H9 (cell line): ENCODE measurements around the gene RELB. TPM values are rescaled to one million over a fixed set of nuclear protein-coding genes. Genes with fewer than 3 reads are reported as not detected.

Experiments used
- DNase-seq: peaks from one replicate; pipeline ENCODE4 v3.0.0-alpha.2; 2017
- H2AFZ ChIP-seq: one replicate; pipeline ENCODE4 v1.6.1; 2013; ENCODE audit warnings: mild to moderate bottlenecking, low read length, control low read depth, moderate library complexity
- H2AK5ac ChIP-seq: 2 replicates; pipeline ENCODE4 v1.6.1; 2013; ENCODE audit warnings: low read length, control low read depth, mixed read lengths; ENCODE audit not compliant: insufficient read length
- H2BK120ac ChIP-seq: one replicate; pipeline ENCODE4 v1.6.1; 2013; ENCODE audit warnings: low read depth, mild to moderate bottlenecking, low read length, control low read depth, inconsistent platforms; ENCODE audit not compliant: poor library complexity, severe bottlenecking
- H2BK12ac ChIP-seq: 2 replicates; pipeline ENCODE4 v1.6.1; 2013; ENCODE audit warnings: low read length, control low read depth, mixed read lengths, low read depth; ENCODE audit not compliant: insufficient read length
- H2BK15ac ChIP-seq: 2 replicates; pipeline ENCODE4 v1.6.1; 2013; ENCODE audit warnings: low read depth, low read length, control low read depth
- H2BK20ac ChIP-seq: one replicate; pipeline ENCODE4 v1.6.1; 2013; ENCODE audit warnings: low read depth, mild to moderate bottlenecking, low read length, control low read depth, inconsistent platforms; ENCODE audit not compliant: poor library complexity, severe bottlenecking
- H2BK5ac ChIP-seq: 2 replicates; pipeline ENCODE4 v1.6.1; 2013; ENCODE audit warnings: low read length, control low read depth, mixed read lengths; ENCODE audit not compliant: insufficient read length
- H3K14ac ChIP-seq: 2 replicates; pipeline ENCODE4 v1.6.1; 2013; ENCODE audit warnings: low read length, control low read depth; ENCODE audit not compliant: insufficient read depth
- H3K18ac ChIP-seq: 2 replicates; pipeline ENCODE4 v1.6.1; 2013; ENCODE audit warnings: low read depth, mild to moderate bottlenecking, mixed read lengths, low read length, control low read depth; ENCODE audit not compliant: insufficient read length
- H3K23ac ChIP-seq: 2 replicates; pipeline ENCODE4 v1.6.1; 2013; ENCODE audit warnings: low read length, control low read depth, mixed read lengths, low read depth; ENCODE audit not compliant: insufficient read length
- H3K23me2 ChIP-seq: 2 replicates; pipeline ENCODE4 v1.6.1; 2013; ENCODE audit warnings: low read depth, mild to moderate bottlenecking, mixed read lengths, low read length, control low read depth; ENCODE audit not compliant: insufficient read length, poor library complexity, severe bottlenecking
- H3K27ac ChIP-seq: 2 replicates; pipeline ENCODE4 v1.5.1; 2013; ENCODE audit warnings: low read length, control low read depth, mixed read lengths, low read depth; ENCODE audit not compliant: insufficient read length
- H3K27me3 ChIP-seq: 2 replicates; pipeline ENCODE4 v1.6.1; 2013; ENCODE audit warnings: low read length, control low read depth, inconsistent platforms; ENCODE audit not compliant: insufficient read depth
- H3K4ac ChIP-seq: 2 replicates; pipeline ENCODE4 v1.6.1; 2013; ENCODE audit warnings: low read depth, mild to moderate bottlenecking, control low read depth, inconsistent platforms, low read length, moderate library complexity
- H3K4me1 ChIP-seq: 2 replicates; pipeline ENCODE4 v1.6.1; 2013; ENCODE audit warnings: low read length, control low read depth, inconsistent platforms; ENCODE audit not compliant: insufficient read depth
- H3K4me2 ChIP-seq: 2 replicates; pipeline ENCODE4 v1.6.1; 2013; ENCODE audit warnings: low read length, control low read depth, mixed read lengths; ENCODE audit not compliant: insufficient read length, insufficient read depth
- H3K56ac ChIP-seq: 2 replicates; pipeline ENCODE4 v1.6.1; 2013; ENCODE audit warnings: low read depth, mild to moderate bottlenecking, mixed read lengths, low read length, control low read depth; ENCODE audit not compliant: insufficient read length
- H3K79me1 ChIP-seq: 2 replicates; pipeline ENCODE4 v1.6.1; 2013; ENCODE audit warnings: low read depth, mild to moderate bottlenecking, moderate library complexity, low read length, control low read depth, inconsistent platforms; ENCODE audit not compliant: insufficient read depth, poor library complexity, severe bottlenecking
- H3K79me2 ChIP-seq: 2 replicates; pipeline ENCODE4 v1.6.1; 2013; ENCODE audit warnings: low read length, control low read depth, inconsistent platforms; ENCODE audit not compliant: insufficient read depth
- H3K9ac ChIP-seq: 2 replicates; pipeline ENCODE4 v1.6.1; 2013; ENCODE audit warnings: low read length, control low read depth, mixed read lengths; ENCODE audit not compliant: insufficient read length; ENCODE audit errors: extremely low read depth
- H3K9me3 ChIP-seq: one replicate; pipeline ENCODE4 v1.6.1; 2013; ENCODE audit warnings: low read depth, low read length, inconsistent platforms; ENCODE audit not compliant: control insufficient read depth
- H3T11ph ChIP-seq: one replicate; pipeline ENCODE4 v1.6.1; 2013; ENCODE audit warnings: mild to moderate bottlenecking, low read length, control low read depth, inconsistent platforms
- H4K20me1 ChIP-seq: one replicate; pipeline ENCODE4 v1.6.1; 2013; ENCODE audit not compliant: control insufficient read depth, insufficient read length, insufficient read depth
- H4K5ac ChIP-seq: 2 replicates; pipeline ENCODE4 v1.6.1; 2013; ENCODE audit warnings: low read depth, mild to moderate bottlenecking, mixed read lengths, low read length, control low read depth; ENCODE audit not compliant: insufficient read length
- H4K8ac ChIP-seq: replicated peaks from 2 replicates; pipeline ENCODE4 v1.6.1; 2013; ENCODE audit warnings: low read length, control low read depth, mixed read lengths, low read depth; ENCODE audit not compliant: insufficient read length
- H4K91ac ChIP-seq: 2 replicates; pipeline ENCODE4 v1.6.1; 2013; ENCODE audit warnings: low read depth, mild to moderate bottlenecking, moderate library complexity, mixed read lengths, low read length, control low read depth; ENCODE audit not compliant: insufficient read length
- H3K27ac Mint-ChIP-seq, 3 experiments: 2 replicates in 2 of 3; 3 replicates in 1 of 3; pipeline ENCODE4 v1.8.0; 2020 to 2021; ENCODE audit warnings: mixed read lengths in 3 of 3, mild to moderate bottlenecking in 1 of 3, moderate library complexity in 1 of 3
- H3K27me3 Mint-ChIP-seq: 2 replicates; pipeline ENCODE4 v1.8.0; 2021; ENCODE audit warnings: low read depth, mild to moderate bottlenecking, moderate library complexity, mixed read lengths
- H3K36me3 Mint-ChIP-seq, 3 experiments: 2 replicates in 2 of 3; 3 replicates in 1 of 3; pipeline ENCODE4 v1.8.0; 2020 to 2021; ENCODE audit warnings: low read depth in 3 of 3, mixed read lengths in 3 of 3; ENCODE audit not compliant: insufficient read depth in 1 of 3
- H3K4me1 Mint-ChIP-seq, 2 experiments: 2 replicates each; pipeline ENCODE4 v1.8.0; 2020; ENCODE audit warnings: mixed read lengths in 2 of 2
- H3K4me3 Mint-ChIP-seq, 2 experiments: 2 replicates in 1 of 2; 3 replicates in 1 of 2; pipeline ENCODE4 v1.8.0; 2020 to 2021; ENCODE audit warnings: mild to moderate bottlenecking in 2 of 2, mixed read lengths in 2 of 2, moderate library complexity in 1 of 2
- H3K9me3 Mint-ChIP-seq, 2 experiments: 2 replicates in 1 of 2; 3 replicates in 1 of 2; pipeline ENCODE4 v1.8.0; 2020; ENCODE audit warnings: mild to moderate bottlenecking in 2 of 2, mixed read lengths in 2 of 2, moderate library complexity in 1 of 2
- CTCF ChIP-seq: fragments of 200-600 bp; sonication (generic); conservative IDR thresholded peaks from 3 replicates; pipeline ENCODE4 v1.8.0; 2021; ENCODE audit warnings: antibody characterized with exemption, mild to moderate bottlenecking
- WGBS: extraction: QIAGEN DNeasy Blood & Tissue Kit; methylation state at CpG from one replicate; pipeline ENCODE4 v1.1.7; 2013; ENCODE audit warnings: missing lambda C conversion rate, low lambda C conversion rate, mixed read lengths; ENCODE audit not compliant: insufficient read length; ENCODE audit errors: extremely low coverage; 5-methylcytosine and 5-hydroxymethylcytosine counted together
- total RNA-seq: library from RNA; stranded (reverse); gene quantifications from 2 replicates; pipeline ENCODE4 v1.2.1, GENCODE V29; 2021

The RELB gene
- total RNA-seq, 1 experiment from 2014 or later, result 13.7 TPM

GRCh38 chr19:44993526-44993925 is 7.7 kb upstream of the RELB start:
- H3K56ac ChIP-seq, result no peak overlapping the region
- no peaks in the 10 kb centered on the region for H3K79me1 ChIP-seq
- no peak for DNase-seq
- no peaks in the 10 kb centered on the region for H3K27me3 ChIP-seq
- no peak overlapping the region for H2BK20ac ChIP-seq
- H2BK5ac ChIP-seq, result no peak overlapping the region
- no peak overlapping the region for H3T11ph ChIP-seq
- no peak overlapping the region for H3K4me3 Mint-ChIP-seq
- no peak overlapping the region for H4K5ac ChIP-seq
- no peak overlapping the region for H3K4me2 ChIP-seq
- no peak for TF ChIP-seq CTCF
- H3K4ac ChIP-seq, result no peak overlapping the region
- peak overlapping the region in 1 of 3 experiments; percentile 35; a peak in 1 of 7 replicates for H3K27ac Mint-ChIP-seq
- no peaks in the 10 kb centered on the region for H3K4me1 Mint-ChIP-seq
- H3K18ac ChIP-seq, result no peak overlapping the region
- H4K20me1 ChIP-seq, result no peaks in the 10 kb centered on the region
- no peaks in the 10 kb centered on the region for H3K79me2 ChIP-seq
- WGBS, result no CpG with 5 or more reads among the region's 6 CpGs
- H2BK15ac ChIP-seq, result no peak overlapping the region
- no peak overlapping the region for H3K9ac ChIP-seq
- H3K14ac ChIP-seq, result no peak overlapping the region
- H2BK12ac ChIP-seq, result no peak overlapping the region
- no peaks in the 10 kb centered on the region for H3K23me2 ChIP-seq
- no peak overlapping the region for H2AK5ac ChIP-seq
- no peak overlapping the region for H3K27ac ChIP-seq
- no peaks in the 10 kb centered on the region for H3K4me1 ChIP-seq
- H3K9me3 Mint-ChIP-seq, result no peaks in the 10 kb centered on the region
- no peaks in the 10 kb centered on the region; the same call in 1 of the 2 replicates for H3K27me3 Mint-ChIP-seq
- peaks cover 13 to 26% (median 21%) of the 10 kb centered on the region in 3 experiments; a peak in 6 of 7 replicates for H3K36me3 Mint-ChIP-seq
- no peak overlapping the region for H2BK120ac ChIP-seq
- H4K8ac ChIP-seq, result no peak overlapping the region
- no peaks in the 10 kb centered on the region for H3K9me3 ChIP-seq
- no peak overlapping the region for H3K23ac ChIP-seq
- no peak overlapping the region for H2AFZ ChIP-seq
- H4K91ac ChIP-seq, result no peak overlapping the region
